Kidney (tissue), 14 donors: ENCODE results near the gene SLC25A2. TPM values are rescaled to one million over a fixed set of nuclear protein-coding genes. Genes with fewer than 3 reads are reported as not detected.

Experiments used
- DNase-seq, 5 donors: peaks; one replicate each; pipeline ENCODE4 v3.0.0-alpha.2; 2013 to 2020
- FAIRE-seq: peaks from 2 replicates; lab custom pipeline; 2012; peaks lifted over from hg19 to GRCh38; lab: Jason Lieb, UNC
- H3K27ac ChIP-seq, 2 donors: one replicate each; pipeline ENCODE4 v1.7.0; 2013; ENCODE audit warnings: low read depth in 2 of 2, low read length in 2 of 2, inconsistent platforms in 1 of 2
- H3K27me3 ChIP-seq: one replicate; pipeline ENCODE4 v1.7.1; 2013; ENCODE audit warnings: low read length, inconsistent platforms; ENCODE audit not compliant: control insufficient read depth, insufficient read depth
- H3K36me3 ChIP-seq, 3 donors: one replicate each; pipeline versions ENCODE4 v1.7.0 to v1.7.1; 2013; ENCODE audit warnings: low read length in 3 of 3, control low read depth in 1 of 3, inconsistent platforms in 1 of 3; ENCODE audit not compliant: insufficient read depth in 3 of 3, control insufficient read depth in 2 of 3
- H3K4me1 ChIP-seq, 3 donors: one replicate each; pipeline versions ENCODE4 v1.7.0 to v1.7.1; 2013; ENCODE audit warnings: low read length in 3 of 3, inconsistent platforms in 1 of 3, low read depth in 1 of 3; ENCODE audit not compliant: control insufficient read depth in 2 of 3, insufficient read depth in 2 of 3
- H3K4me3 ChIP-seq, 3 donors: one replicate each; pipeline versions ENCODE4 v1.7.0 to v1.8.1; 2013; ENCODE audit warnings: low read length in 3 of 3, control low read depth in 1 of 3, inconsistent platforms in 1 of 3
- H3K9ac ChIP-seq, 3 donors: one replicate each; pipeline versions ENCODE4 v1.7.0 to v1.7.1; 2013; ENCODE audit warnings: low read length in 3 of 3, control low read depth in 1 of 3, inconsistent platforms in 1 of 3
- H3K9me3 ChIP-seq, 3 donors: one replicate each; pipeline versions ENCODE4 v1.7.0 to v1.7.1; 2013; ENCODE audit warnings: low read length in 3 of 3, control low read depth in 1 of 3, inconsistent platforms in 1 of 3; ENCODE audit not compliant: control insufficient read depth in 2 of 3, insufficient read depth in 1 of 3
- intact Hi-C: fragments of 100-400 bp; cut with DNase I; formaldehyde crosslinking; loops from one replicate; pipeline ENCODE4 v1.11.1; 2022
- polyA plus RNA-seq: library from polyadenylated mRNA; stranded (reverse); fragments of 350-450 nt; fragmentation: Illumina TruSeq; extraction: RNeasy Lipid Tissue Mini Kit (QIAGEN cat#74804); gene quantifications from one replicate; pipeline ENCODE4 v1.2.3, GENCODE V29; 2014; ENCODE audit warnings: low read depth, low replicate concordance; ENCODE audit not compliant: insufficient read depth
- total RNA-seq: library from RNA; stranded (reverse); fragmentation: NEBNext Ultra II Directional; extraction: Animal tissue kit (Norgen Biotek cat#: 25700); gene quantifications from one replicate; pipeline ENCODE4 v1.2.1, GENCODE V29; 2021
- TF ChIP-seq, protein P1 (sequence below): IDR thresholded peaks from 3 replicates; pipeline ENCODE4 v1.5.1; 2012; ENCODE audit warnings: mild to moderate bottlenecking, moderate library complexity, borderline replicate concordance; ENCODE audit not compliant: insufficient read depth; ENCODE audit errors: extremely low read depth
- donor health status: control.
- donor health status: control.
- donor health status: control.
- donor health status: control.
- donor health status: control.
- donor health status: DM: yes; HTN: yes; CAD: no.
- donor health status: Normal renal cell carcinoma (clear cell type).

Gene SLC25A2
- total and polyA plus RNA-seq, 2 donors from 2014 or later, result 0.94 TPM; not detected in 1

GRCh38 chr5:141345327-141345726 is 41.5 kb upstream of the SLC25A2 start:
- Histone ChIP-seq H3K36me3 (no peaks in the 10 kb centered on the region), H3K9ac (no peak overlapping the region), H3K9me3 (peaks cover 2 to 45% (median 11%) of the 10 kb centered on the region in 3 donors), H3K27me3 (no peaks in the 10 kb centered on the region), H3K4me3 (no peak overlapping the region), H3K27ac (no peak overlapping the region), H3K4me1 (no peaks in the 10 kb centered on the region)
- no peak for DNase-seq
- intact Hi-C loops, result no loop called here
- FAIRE-seq, result no peak
- TF ChIP-seq, protein P1, sequence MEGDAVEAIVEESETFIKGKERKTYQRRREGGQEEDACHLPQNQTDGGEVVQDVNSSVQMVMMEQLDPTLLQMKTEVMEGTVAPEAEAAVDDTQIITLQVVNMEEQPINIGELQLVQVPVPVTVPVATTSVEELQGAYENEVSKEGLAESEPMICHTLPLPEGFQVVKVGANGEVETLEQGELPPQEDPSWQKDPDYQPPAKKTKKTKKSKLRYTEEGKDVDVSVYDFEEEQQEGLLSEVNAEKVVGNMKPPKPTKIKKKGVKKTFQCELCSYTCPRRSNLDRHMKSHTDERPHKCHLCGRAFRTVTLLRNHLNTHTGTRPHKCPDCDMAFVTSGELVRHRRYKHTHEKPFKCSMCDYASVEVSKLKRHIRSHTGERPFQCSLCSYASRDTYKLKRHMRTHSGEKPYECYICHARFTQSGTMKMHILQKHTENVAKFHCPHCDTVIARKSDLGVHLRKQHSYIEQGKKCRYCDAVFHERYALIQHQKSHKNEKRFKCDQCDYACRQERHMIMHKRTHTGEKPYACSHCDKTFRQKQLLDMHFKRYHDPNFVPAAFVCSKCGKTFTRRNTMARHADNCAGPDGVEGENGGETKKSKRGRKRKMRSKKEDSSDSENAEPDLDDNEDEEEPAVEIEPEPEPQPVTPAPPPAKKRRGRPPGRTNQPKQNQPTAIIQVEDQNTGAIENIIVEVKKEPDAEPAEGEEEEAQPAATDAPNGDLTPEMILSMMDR, result no peak

DNA sequence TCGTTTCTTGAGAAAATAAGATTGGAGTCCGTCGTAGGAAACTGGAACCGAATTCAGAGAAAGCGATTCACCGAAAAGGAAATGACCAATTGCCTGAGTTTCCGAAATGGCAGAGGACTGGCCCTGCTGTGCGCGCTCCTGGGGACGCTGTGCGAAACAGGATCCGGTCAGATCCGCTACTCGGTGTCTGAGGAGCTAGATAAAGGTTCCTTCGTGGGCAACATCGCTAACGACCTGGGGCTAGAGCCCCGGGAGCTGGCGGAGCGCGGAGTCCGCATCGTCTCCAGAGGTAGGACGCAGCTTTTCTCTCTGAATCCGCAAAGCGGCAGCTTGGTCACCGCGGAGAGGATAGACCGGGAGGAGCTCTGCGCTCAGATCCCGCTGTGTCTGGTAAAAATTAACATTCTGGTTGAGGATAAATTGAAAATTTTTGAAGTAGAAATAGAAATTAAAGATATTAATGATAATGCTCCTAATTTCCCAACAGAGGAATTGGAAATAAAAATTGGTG is 40.2 kb upstream of the SLC25A2 start:
- FAIRE-seq (no peak), DNase-seq (no peak)
- Histone ChIP-seq H3K9me3 (peaks cover 2 to 52% (median 16%) of the 10 kb centered on the region in 3 donors), H3K9ac (no peak overlapping the region), H3K4me3 (peak overlapping the region in 2 of 3 donors; percentile 40 to 41), H3K27me3 (no peaks in the 10 kb centered on the region), H3K4me1 (no peaks in the 10 kb centered on the region), H3K27ac (no peak overlapping the region), H3K36me3 (no peaks in the 10 kb centered on the region)
- TF ChIP-seq, protein P1, result no peak
- intact Hi-C loops, result no loop called here

GRCh38 chr5:141343242-141343952 is 39.5 kb upstream of the SLC25A2 start, which contains the start of gene PCDHGA3:
PCDHGA3 (plus strand) TSS chr5:141343829; CDS start chr5:141344034, 205 bp downstream.
- Histone ChIP-seq H3K4me1 (no peaks in the 10 kb centered on the region), H3K9ac (no peak within 1 kb of the TSS), H3K27ac (no peak within 1 kb of the TSS), H3K27me3 (no peaks in the 10 kb centered on the region), H3K4me3 (peak within 1 kb of the TSS in 2 of 3 donors; percentile 40 to 41), H3K36me3 (no peaks in the 10 kb centered on the region), H3K9me3 (peaks cover 2 to 53% (median 19%) of the 10 kb centered on the region in 3 donors)
- FAIRE-seq, result no peak
- DNase-seq, result peak in 2 of 5 donors; percentile 19 to 28
- intact Hi-C loops, result no loop called here
- TF ChIP-seq, protein P1, result no peak
